ENCODE results near the gene C10orf62. TPM values are rescaled to one million over a fixed set of nuclear protein-coding genes. Genes with fewer than 3 reads are reported as not detected.

C10orf62 gene
- total and polyA plus RNA-seq, 9 of the 15 experiments (the other 6 are each of a cell fraction or from before 2014, with no cell fraction given): not detected

GRCh38 chr10:97597778-97598177, 8.3 kb downstream of the C10orf62 start (continued):
- no peak for TF ChIP-seq POLR2AphosphoS5 (IDR thresholded peaks at IDR 0.05; ENCODE audit: control insufficient read depth, insufficient read depth, low read depth, low read length)
- TF ChIP-seq ARNT (IDR thresholded peaks at IDR 0.05): no peak
- no peak for TF ChIP-seq ZNF668 (CRISPR knock-in tag; IDR thresholded peaks at IDR 0.05)
- TF ChIP-seq CEBPG (CRISPR knock-in tag; IDR thresholded peaks at IDR 0.05): no peak
- TF ChIP-seq CEBPG (tag; conservative IDR thresholded peaks at IDR 0.05 in 1 of 2, IDR thresholded peaks at IDR 0.05 in 1 of 2): no peak
- no peak for TF ChIP-seq TBP (optimal IDR thresholded peaks at IDR 0.05; ENCODE audit: low read depth, low read length)
- no peak for TF ChIP-seq L3MBTL2 (IDR thresholded peaks at IDR 0.05)
- 0 out of 2 replicates have a peak, but pooled peaks have one; percentile 42 for TF ChIP-seq SMARCE1 (IDR thresholded peaks at IDR 0.05)
- no peak for TF ChIP-seq HIVEP1 (CRISPR knock-in tag; IDR thresholded peaks at IDR 0.05)
- no peak for TF ChIP-seq CBX1 (IDR thresholded peaks at IDR 0.05; ENCODE audit: low read depth)
- TF ChIP-seq TFAM (CRISPR knock-in tag; conservative IDR thresholded peaks at IDR 0.05): no peak
- no peak for TF ChIP-seq HSF4 (CRISPR knock-in tag; IDR thresholded peaks at IDR 0.05; ENCODE audit: borderline replicate concordance)
- no peak for TF ChIP-seq ZNF511 (CRISPR knock-in tag; IDR thresholded peaks at IDR 0.05)
- no peak for TF ChIP-seq ILK (tag; IDR thresholded peaks at IDR 0.05; ENCODE audit: borderline replicate concordance, low read depth)
- no peak for TF ChIP-seq KAT8 (IDR thresholded peaks at IDR 0.05; ENCODE audit: low read depth)
- TF ChIP-seq ZNF175 (CRISPR knock-in tag; IDR thresholded peaks at IDR 0.05; ENCODE audit: low read depth): no peak
- TF ChIP-seq TEAD2 (tag; IDR thresholded peaks at IDR 0.05): no peak
- no peak for TF ChIP-seq TCF7L2 (IDR thresholded peaks at IDR 0.05; ENCODE audit: low read depth, low read length)
- no peak for TF ChIP-seq GABPA (tag; conservative IDR thresholded peaks at IDR 0.05; ENCODE audit: low read depth)
- TF ChIP-seq NFIC (IDR thresholded peaks at IDR 0.05): no peak
- TF ChIP-seq KDM5B (IDR thresholded peaks at IDR 0.05; ENCODE audit: insufficient replicate concordance, low read depth, low read length): no peak
- no peak for TF ChIP-seq MLLT1 (IDR thresholded peaks at IDR 0.05)
- TF ChIP-seq NCOA4 (IDR thresholded peaks at IDR 0.05; ENCODE audit: partially characterized antibody): no peak
- TF ChIP-seq CBFA2T3 (IDR thresholded peaks at IDR 0.05): no peak
- TF ChIP-seq GMEB1 (CRISPR knock-in tag; IDR thresholded peaks at IDR 0.05): no peak
- no peak for TF ChIP-seq POLR2H (tag; IDR thresholded peaks at IDR 0.05; ENCODE audit: low read depth)
- no peak for TF ChIP-seq ZNF512 (tag; IDR thresholded peaks at IDR 0.05)
- TF ChIP-seq HLTF (IDR thresholded peaks at IDR 0.05): no peak

All from K562 (cell line).